NCI-H2107 (cell line): ENCODE data around the gene SEMA6A.

Experiments
- DNase-seq: peaks from one replicate; lab custom pipeline; 2025; lab: John Stamatoyannopoulos, UW

SEMA6A gene

GRCh38 chr5:116404016-116404415 lies 170.6 kb downstream of the SEMA6A start:
- DNase-seq = no peak

GRCh38 chr5:116402235-116402634 lies 172.4 kb downstream of the SEMA6A start:
- DNase-seq = no peak

GRCh38 chr5:116401576-116401975 lies 173.0 kb downstream of the SEMA6A start:
- DNase-seq = no peak

DNA sequence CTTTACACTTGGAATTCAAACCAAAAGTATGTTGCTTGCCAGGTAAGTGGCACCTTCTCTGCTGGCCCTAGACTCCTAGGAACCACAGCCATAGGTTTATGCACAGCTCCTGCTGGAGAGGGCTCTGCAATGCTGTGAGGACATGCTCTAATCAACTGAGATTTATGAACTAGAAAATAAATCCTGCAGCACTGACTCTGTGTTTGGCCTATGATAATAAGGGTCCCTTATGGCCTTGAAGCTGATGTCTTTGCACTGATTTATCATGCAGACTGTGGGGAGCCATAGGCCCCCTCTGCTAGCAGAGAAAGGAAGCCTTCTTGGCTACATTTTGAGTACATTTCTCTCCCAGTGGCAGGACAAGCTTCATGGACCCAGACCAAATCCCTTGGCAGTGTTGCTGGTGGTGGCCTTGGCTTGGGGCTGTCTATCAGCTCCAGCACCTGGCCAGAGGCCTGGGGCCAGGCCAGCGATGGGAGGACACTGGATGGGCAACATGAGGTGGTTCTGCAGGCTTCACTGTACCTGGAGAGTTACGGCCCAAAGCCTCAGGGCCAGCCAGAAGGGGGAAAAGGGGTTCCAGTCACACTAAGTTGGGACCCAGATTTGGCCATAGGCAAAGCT lies 178.0 kb downstream of the SEMA6A start:
- DNase-seq = no peak

- DNase-seq = no peak
Observed at GRCh38 chr5:116395631-116396203, 178.9 kb downstream of the SEMA6A start.

GRCh38 chr5:116395226-116395625 lies 179.4 kb downstream of the SEMA6A start:
- peak; percentile 53 for DNase-seq

DNA sequence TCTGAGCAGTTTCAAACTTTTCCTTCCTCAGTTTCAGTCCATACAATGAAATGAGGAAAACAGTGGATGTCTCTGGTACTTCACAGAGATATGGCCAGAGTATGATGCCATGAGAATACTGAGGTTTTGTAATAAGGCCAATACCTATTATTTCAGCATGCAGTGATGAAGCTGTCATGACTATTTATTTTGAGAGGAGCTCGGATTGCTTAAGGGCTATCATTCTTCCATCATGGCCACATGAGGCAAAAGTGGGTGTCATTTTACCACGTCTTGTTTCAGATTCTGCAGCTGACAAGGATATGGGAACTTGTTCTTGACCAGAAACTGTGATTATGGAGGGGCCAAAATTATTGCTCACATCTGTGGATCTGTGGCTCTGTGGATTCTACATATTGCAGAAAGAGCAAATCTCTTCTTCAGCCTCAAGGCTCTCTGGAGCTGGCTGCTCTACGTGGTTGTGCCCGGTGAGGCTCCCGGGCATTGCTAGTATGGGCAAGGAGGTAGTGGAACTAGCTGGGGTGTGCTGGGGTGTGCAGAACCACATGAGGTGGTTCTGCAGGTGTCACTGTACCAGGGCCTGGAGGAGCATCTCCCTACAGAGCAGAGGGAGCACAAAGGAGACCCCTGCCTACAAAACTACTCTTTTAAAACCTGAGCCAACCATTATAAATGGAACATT lies 180.3 kb downstream of the SEMA6A start:
- no peak for DNase-seq
